ENCODE data around the gene HERC4.
"Not testable (repeated sequence)": the region's sequence is repeated elsewhere in the genome, so short reads cannot be mapped to it uniquely, and the experiment has no call there.

HERC4 gene

DNA sequence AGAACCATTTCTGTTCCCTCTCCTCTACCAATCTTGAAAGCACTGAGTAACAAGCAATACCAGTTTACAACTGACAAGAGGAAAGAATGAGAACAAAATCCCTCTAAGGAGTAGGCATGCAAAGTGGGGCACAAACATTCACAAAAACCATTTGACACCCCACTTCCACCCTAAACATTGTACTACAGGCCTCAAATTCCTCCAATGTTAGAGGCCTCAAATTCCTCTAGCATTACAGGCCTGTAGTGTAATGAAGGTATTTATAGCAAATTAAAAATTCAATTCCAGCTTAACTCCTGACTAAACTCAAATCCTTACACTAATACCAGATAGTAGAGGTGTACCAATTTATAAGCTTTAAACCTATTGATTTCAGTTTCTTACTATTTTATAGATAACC lies 105.2 kb downstream of the HERC4 start:
- no peak for DNase-seq (ENCODE audit: low spot score)

- not testable (repeated sequence) for DNase-seq (ENCODE audit: low spot score)
Observed at GRCh38 chr10:67966035-67966434, 109.0 kb downstream of the HERC4 start.

DNA sequence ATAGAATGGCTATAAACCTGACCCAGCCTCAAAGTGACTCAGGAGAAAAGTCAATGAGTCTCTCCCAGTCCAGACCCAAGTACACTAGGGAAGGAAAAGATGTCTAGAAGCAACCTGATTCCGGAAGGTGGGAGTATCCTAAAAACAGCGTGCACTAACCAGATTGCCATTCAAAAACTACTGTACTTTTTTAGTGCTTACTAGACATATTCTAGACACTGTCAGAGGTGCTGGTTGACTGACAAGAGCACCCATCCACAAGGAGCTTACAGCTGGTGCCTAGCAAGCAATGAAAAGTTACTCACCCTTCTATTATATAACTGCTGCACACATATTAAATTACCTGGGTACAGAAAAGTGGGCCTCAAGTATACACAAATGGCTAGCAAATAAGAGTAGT lies 109.6 kb downstream of the HERC4 start:
- no peak for DNase-seq (ENCODE audit: low spot score)

DNA sequence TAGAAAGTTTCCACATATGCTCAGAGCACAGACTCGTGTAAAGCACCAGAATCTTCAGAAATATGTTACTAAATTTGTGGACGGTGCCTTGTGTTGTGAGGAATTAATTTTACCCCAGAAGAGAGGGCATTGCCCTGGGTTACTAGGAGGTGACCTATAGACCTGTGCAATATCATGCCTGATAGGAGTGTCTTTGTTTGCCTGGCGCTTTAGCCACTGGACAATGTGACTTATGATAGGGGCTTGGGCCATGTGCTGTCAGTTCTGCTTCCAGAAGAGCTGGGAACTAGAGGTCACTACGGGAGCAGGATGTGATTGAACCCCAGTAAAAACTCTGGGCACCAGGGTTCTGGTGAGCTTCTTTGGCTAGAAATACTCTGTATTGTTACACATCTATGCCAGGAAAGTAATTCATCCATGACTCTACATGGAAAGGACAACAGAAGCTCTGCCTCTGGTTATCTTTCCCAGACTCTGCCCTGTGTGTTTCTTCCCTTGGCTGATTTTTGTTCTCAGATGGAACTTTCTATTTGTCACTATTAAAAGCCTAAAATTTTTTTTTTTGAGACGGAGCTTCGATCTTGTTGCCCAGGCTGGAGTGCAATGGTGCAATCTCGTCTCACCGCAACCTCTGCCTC lies 115.1 kb downstream of the HERC4 start:
- no peak for DNase-seq (ENCODE audit: low spot score)

DNA sequence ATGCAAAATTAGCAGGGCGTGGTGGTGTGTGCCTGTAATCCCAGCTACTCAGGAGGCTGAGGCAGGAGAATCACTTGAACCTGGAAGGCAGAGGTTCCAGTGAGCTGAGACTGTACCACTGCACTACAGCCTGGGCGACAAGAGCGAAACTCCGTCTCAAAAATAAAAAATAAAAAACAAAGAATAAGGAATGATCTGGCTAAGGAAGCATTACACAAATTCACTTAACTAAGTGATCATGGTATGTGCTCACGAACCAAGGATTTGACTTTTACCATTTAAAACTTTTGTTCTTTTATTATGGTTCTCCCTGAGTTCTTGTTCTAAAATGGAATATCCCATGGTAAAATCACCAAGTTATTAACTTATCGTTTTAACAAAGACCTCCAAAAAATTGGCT lies 119.5 kb downstream of the HERC4 start:
- DNase-seq (ENCODE audit: low spot score), result no peak

DNA sequence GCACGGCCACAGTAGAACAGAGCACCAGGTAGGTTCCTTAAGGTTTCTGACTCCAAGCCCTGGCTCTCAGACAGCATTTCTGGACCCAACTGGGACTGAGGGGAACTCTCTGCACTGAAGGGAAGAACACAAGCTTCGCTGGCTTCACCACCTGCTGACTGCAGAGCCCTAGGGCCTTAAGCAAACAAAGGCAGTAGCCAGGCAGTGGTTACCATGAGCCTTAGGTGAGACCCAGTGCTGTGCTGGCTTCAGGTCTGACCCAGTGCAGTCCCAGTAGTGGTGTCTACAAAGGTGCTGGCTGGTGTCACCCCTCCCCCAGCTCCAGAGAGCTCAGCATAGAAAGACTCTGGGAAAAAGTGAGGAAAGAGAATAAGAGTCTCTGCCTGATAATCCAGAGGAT lies 131.2 kb downstream of the HERC4 start:
- no peak for DNase-seq (ENCODE audit: low spot score)

DNA sequence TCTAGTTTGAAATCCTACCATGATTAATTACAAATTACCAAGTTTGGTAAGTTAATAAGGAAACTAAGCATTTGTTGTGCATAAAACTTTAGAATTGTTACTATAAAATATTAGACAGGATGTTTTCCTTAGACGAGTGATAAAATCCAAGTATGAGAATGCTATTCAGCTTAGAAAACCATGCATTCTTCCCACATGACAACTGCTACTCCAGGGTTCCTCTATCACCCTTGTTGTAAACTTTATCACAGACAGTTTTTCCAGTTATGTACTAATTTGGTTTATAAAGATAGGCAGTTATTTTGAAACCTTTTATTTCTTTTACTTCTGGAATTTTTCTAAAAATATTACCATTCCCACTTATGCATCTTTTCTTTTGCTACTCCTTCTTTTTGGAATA lies 138.7 kb downstream of the HERC4 start:
- DNase-seq (ENCODE audit: low spot score), result no peak

GRCh38 chr10:67935223-67935622 lies 139.9 kb downstream of the HERC4 start:
- DNase-seq (ENCODE audit: low spot score), result no peak

- DNase-seq (ENCODE audit: low spot score), result no peak
Observed at GRCh38 chr10:67934336-67934735, 140.7 kb downstream of the HERC4 start.

DNA sequence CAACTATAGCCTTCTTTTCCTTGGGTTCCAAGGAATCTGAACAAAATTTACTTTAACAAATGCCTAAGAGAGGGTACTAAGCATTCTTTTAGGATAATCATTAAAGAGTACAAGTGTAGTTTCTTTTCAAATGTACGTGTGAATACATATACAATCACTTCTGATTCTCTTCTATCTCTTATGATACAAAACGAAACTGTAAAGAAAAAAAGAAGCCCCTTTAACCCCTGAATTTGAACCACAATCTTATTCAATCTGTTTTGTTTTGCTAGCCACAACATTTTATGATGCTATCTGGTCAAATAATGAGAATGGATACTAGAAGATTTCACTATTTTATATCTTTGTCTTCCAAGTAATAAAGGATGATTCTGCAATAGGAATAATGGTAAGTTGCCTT lies 141.9 kb downstream of the HERC4 start:
- no peak for DNase-seq (ENCODE audit: low spot score)

- DNase-seq (ENCODE audit: low spot score), result no peak
Observed at GRCh38 chr10:67926951-67927350, 148.1 kb downstream of the HERC4 start.

- DNase-seq (ENCODE audit: low spot score), result no peak
Observed at GRCh38 chr10:67925449-67926005, 149.6 kb downstream of the HERC4 start.

GRCh38 chr10:67924136-67924535 lies 150.9 kb downstream of the HERC4 start:
- no peak for DNase-seq (ENCODE audit: low spot score)

DNA sequence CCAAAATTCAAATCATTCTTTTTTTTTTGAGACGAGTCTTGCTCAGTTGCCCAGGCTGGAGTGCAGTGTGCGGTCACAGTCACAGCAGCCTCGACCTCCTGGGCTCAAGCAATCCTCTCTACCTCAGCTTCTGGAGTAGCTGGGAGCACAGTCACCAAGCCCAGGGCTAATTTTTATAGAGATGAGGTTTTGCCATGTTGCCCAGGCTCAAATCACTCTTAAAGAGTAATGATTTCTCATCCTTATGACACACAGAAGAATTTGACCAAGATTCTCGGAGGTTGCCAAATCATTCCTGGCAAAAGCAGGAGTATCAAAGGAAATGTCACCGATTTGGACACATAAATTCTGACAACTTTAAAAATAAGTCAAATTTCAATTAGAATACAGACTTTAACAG lies 151.5 kb downstream of the HERC4 start:
- no peak for DNase-seq (ENCODE audit: low spot score)

GRCh38 chr10:67921065-67921464 lies 154.0 kb downstream of the HERC4 start:
- no peak for DNase-seq (ENCODE audit: low spot score)

GRCh38 chr10:67917679-67918078 lies 157.4 kb downstream of the HERC4 start:
- no peak for DNase-seq (ENCODE audit: low spot score)

- DNase-seq (ENCODE audit: low spot score), result no peak
Observed at GRCh38 chr10:67917169-67917568, 157.9 kb downstream of the HERC4 start.

- no peak for DNase-seq (ENCODE audit: low spot score)
Observed at GRCh38 chr10:67914777-67915340, 160.2 kb downstream of the HERC4 start.

DNA sequence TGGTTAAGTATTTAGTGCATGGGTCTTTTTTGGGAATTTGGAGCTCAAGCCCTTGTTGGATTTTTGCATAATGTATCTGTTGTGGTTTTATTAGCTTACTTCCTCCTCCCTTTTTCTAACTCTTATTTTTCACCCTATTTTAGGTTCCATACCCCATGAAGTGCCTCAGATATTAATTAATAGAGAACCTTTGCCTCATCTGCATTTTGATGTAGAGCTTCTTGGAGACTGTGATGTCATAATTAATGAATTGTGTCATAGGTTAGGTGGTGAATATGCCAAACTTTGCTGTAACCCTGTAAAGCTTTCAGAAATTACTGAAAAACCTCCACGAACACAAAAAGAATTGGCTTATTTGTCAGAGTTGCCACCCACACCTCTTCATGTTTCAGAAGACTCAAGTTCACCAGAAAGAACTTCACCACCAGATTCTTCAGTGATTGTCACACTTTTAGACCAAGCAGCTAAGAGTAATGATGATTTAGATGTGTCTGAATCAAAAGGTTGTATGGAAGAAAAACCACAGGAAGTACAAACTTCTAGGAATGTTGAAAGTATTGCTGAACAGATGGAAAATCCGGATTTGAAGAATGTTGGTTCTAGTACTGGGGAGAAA lies 162.6 kb downstream of the HERC4 start:
- DNase-seq (ENCODE audit: low spot score), result no peak

DNA sequence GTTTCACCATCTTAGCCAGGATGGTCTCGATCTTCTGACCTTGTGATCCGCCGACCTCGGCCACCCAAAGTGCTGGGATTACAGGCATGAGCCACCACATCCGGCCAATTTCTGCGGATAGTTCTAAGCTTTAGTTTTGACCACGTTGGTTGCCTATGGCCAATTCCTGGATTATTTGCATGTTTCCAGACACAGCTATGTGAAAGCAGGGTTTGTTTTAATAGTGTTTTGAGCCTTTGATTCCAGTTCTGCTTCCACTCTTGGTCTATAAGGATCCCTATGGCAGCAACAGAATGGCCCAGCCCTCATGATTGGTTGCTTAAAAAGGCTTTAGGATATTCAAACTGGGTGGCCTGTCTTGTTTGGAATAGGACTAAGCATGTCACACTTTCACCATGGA lies 171.5 kb downstream of the HERC4 start:
- DNase-seq (ENCODE audit: low spot score), result no peak

- DNase-seq (ENCODE audit: low spot score), result no peak
Observed at GRCh38 chr10:67893637-67894036, 181.4 kb downstream of the HERC4 start.

DNA sequence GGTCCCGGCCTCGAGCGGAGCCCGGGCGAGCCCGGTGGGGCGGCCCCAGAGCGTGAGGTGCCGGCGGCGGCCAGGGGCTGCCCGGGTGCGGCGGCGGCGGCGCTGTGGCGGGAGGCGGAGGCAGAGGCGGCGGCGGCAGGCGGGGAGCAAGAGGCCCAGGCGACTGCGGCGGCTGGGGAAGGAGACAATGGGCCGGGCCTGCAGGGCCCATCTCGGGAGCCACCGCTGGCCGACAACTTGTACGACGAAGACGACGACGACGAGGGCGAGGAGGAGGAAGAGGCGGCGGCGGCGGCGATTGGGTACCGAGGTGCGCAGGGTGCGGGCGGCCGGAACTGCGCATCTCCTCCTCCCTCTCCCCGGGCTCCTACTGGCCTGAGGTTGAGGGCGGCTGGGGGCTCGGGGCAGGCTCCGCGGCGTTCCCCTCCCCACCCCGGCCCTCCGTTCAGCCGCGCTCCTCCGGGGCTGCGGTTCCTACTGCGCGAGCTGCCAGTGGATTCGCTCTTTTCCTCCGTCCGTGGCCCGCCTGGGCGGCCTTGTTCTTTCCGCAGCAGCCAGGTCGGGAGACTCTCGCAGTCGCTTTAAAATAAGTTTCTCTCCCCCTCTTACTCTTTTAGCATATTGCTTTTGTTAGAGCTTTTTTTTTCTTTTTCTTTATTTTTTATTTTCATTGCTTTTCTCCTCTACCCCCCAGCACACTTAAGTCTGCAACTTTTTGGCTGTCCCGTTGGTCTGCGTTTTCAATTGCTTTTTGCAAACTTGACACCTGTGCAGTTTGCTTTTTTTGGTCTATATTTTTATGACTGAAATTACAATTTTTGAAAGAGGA lies 190.0 kb downstream of the HERC4 start:
- peak; percentile 85 for DNase-seq (ENCODE audit: low spot score)
